K562 (cell line): ENCODE data around the gene RPP21. TPM values are rescaled to one million over a fixed set of nuclear protein-coding genes. Genes with fewer than 3 reads are reported as not detected.

Source experiments
- ATAC-seq: fragments of 200-7000 bp; cut with Tn5 transposase; 3 replicates; pipeline ENCODE4 v1.9.1; 2020; ENCODE audit warnings: moderate library complexity
- BruUV-seq: library from RNA; stranded (reverse); fragments of 400-500 nt; replicated peaks from 2 replicates; lab custom pipeline; 2021; lab: Mats Ljungman, UMichigan
- CTCF ChIA-PET: fragments of 300-600 bp; formaldehyde crosslinking; extraction: SDS; loops from one replicate; lab custom pipeline; 2021; ENCODE audit warnings: low intra/inter-chr PET ratio; lab: Yijun Ruan, JAX
- POLR2A ChIA-PET: fragments of 300-600, 350-650 bp; sonication (Branson Sonifier 250); formaldehyde crosslinking; extraction: SDS; loops from one replicate; lab custom pipeline; 2021; ENCODE audit warnings: antibody characterized with exemption, inconsistent platforms; lab: Yijun Ruan, JAX
- DNase-seq, 4 experiments: peaks; one replicate each; pipeline versions ENCODE4 v3.0.0 to v3.0.0-alpha.2; 2011 to 2018; ENCODE audit warnings: low spot score in 3 of 4, mixed read lengths in 3 of 4; ENCODE audit errors: extremely low read depth in 1 of 4
- FAIRE-seq: peaks from 2 replicates; lab custom pipeline; 2011; peaks lifted over from hg19 to GRCh38; lab: Jason Lieb, UNC
- H2AFZ ChIP-seq: 2 replicates; pipeline ENCODE4 v1.6.0; 2011; ENCODE audit warnings: low read depth, low read length, control low read depth, inconsistent platforms
- H3K27ac ChIP-seq: fragments of 200-600 bp; 3 replicates; pipeline ENCODE4 v1.8.0; 2011; ENCODE audit warnings: low read depth, mild to moderate bottlenecking, control low read depth, inconsistent platforms, low read length, moderate library complexity, mixed read lengths; ENCODE audit errors: extremely low read depth
- H3K27me3 ChIP-seq, 2 experiments: fragments of 300-600 bp in 1 of 2; 2 replicates in 1 of 2; 3 replicates in 1 of 2; pipeline versions ENCODE4 v1.6.0 to v1.8.0; 2011; ENCODE audit warnings: inconsistent platforms in 2 of 2, low read length in 2 of 2, mild to moderate bottlenecking in 1 of 2, mixed read lengths in 1 of 2, moderate library complexity in 1 of 2; ENCODE audit not compliant: control insufficient read depth in 2 of 2, insufficient read depth in 2 of 2
- H3K36me3 ChIP-seq: fragments of 300-600 bp; 3 replicates; pipeline ENCODE4 v1.8.0; 2011; ENCODE audit warnings: mild to moderate bottlenecking, low read length, inconsistent platforms; ENCODE audit not compliant: control insufficient read depth, insufficient read depth
- H3K4me1 ChIP-seq, 2 experiments: fragments of 200-600 bp in 1 of 2; replicated peaks in 1 of 2; 2 replicates in 1 of 2; 3 replicates in 1 of 2; pipeline versions ENCODE4 v1.5.1 to v1.8.0; 2011; ENCODE audit warnings: inconsistent platforms in 2 of 2, low read length in 2 of 2, mild to moderate bottlenecking in 1 of 2, mixed read lengths in 1 of 2, moderate library complexity in 1 of 2; ENCODE audit not compliant: control insufficient read depth in 2 of 2, insufficient read depth in 2 of 2
- H3K4me2 ChIP-seq: 2 replicates; pipeline ENCODE4 v1.6.1; 2011; ENCODE audit warnings: low read length, control low read depth, inconsistent platforms, mixed read lengths; ENCODE audit not compliant: insufficient read depth
- H3K4me3 ChIP-seq: fragments of 200-600 bp; sonication (generic), shearing (Covaris generic); 2 replicates; pipeline ENCODE4 v1.5.1; 2016; ENCODE audit warnings: control low read depth, inconsistent platforms
- H3K79me2 ChIP-seq: fragments of 200-600 bp; 3 replicates; pipeline ENCODE4 v1.8.0; 2011; ENCODE audit warnings: low read length, inconsistent platforms; ENCODE audit not compliant: control insufficient read depth, insufficient read depth
- H3K9ac ChIP-seq, 2 experiments: 2 replicates each; pipeline versions ENCODE4 v1.6.0 to v1.6.1; 2011; ENCODE audit warnings: low read depth in 2 of 2, low read length in 2 of 2, control low read depth in 1 of 2, inconsistent platforms in 1 of 2, mild to moderate bottlenecking in 1 of 2, mixed read lengths in 1 of 2; ENCODE audit not compliant: insufficient read depth in 1 of 2
- H3K9me1 ChIP-seq: one replicate; pipeline ENCODE4 v1.6.0; 2011; ENCODE audit warnings: inconsistent platforms, mild to moderate bottlenecking, low read length, moderate library complexity; ENCODE audit not compliant: control insufficient read depth, insufficient read depth
- H3K9me3 ChIP-seq: replicated peaks from 2 replicates; pipeline ENCODE4 v1.5.1; 2011; ENCODE audit warnings: low read depth, low read length, inconsistent platforms; ENCODE audit not compliant: control insufficient read depth, insufficient read depth
- H4K20me1 ChIP-seq: replicated peaks from 2 replicates; pipeline ENCODE4 v1.6.1; 2011; ENCODE audit warnings: low read length, inconsistent platforms, mixed read lengths; ENCODE audit not compliant: control insufficient read depth, insufficient read depth
- CTCF ChIP-seq, 3 experiments: IDR thresholded peaks in 2 of 3; conservative IDR thresholded peaks in 1 of 3; 2 replicates each; pipeline ENCODE4 v1.5.1; 2011 to 2012; ENCODE audit warnings: low read length in 3 of 3, mild to moderate bottlenecking in 3 of 3, control low read depth in 2 of 3, improper control_type of control experiment in 1 of 3, inconsistent platforms in 1 of 3, low read depth in 1 of 3, mixed read lengths in 1 of 3, moderate library complexity in 1 of 3; ENCODE audit not compliant: insufficient read depth in 2 of 3
- RFX1 ChIP-seq: fragments of 450-650 bp; IDR thresholded peaks from 2 replicates; pipeline ENCODE4 v1.6.1; 2016; ENCODE audit warnings: mild to moderate bottlenecking, moderate library complexity
- SPI1 ChIP-seq: IDR thresholded peaks from 2 replicates; pipeline ENCODE4 v1.6.1; 2011; ENCODE audit warnings: low read depth, low read length, control low read depth, borderline replicate concordance
- ZFP36 ChIP-seq: fragments of 150-350 bp; IDR thresholded peaks from 2 replicates; pipeline ENCODE4 v1.6.1; 2018; ENCODE audit warnings: low read length, low read depth; ENCODE audit not compliant: partially characterized antibody
- WGBS: fragments of 100-300 bp; shearing (Covaris generic); methylation state at CpG from one replicate; pipeline ENCODE4 v1.1.6; 2016; ENCODE audit warnings: low coverage, mixed read lengths; ENCODE audit not compliant: insufficient coverage; ENCODE audit errors: missing lambda C conversion rate; 5-methylcytosine and 5-hydroxymethylcytosine counted together
- in situ Hi-C: fragments of 300-500 bp; cut with MboI; formaldehyde crosslinking; loops from 4 replicates; pipeline ENCODE4 v1.15.0; 2018; ENCODE audit warnings: inconsistent platforms, mixed read lengths
- intact Hi-C: fragments of 100-400 bp; cut with micrococcal nuclease; formaldehyde crosslinking; loops from 2 replicates; pipeline ENCODE4 v1.14.2; 2022
- polyA plus RNA-seq, 8 experiments: library from polyadenylated mRNA; depleted of rRNA in 4 of 8; stranded (reverse) in 5 of 8; unstranded in 3 of 8; fragments of >200 nt; fragmentation: Nextera tagmentation in 2 of 8; fragmentation: Illumina TruSeq in 1 of 8; extraction: Ambion mirVana in 2 of 8; extraction: Trizol in 1 of 8; gene quantifications; 2 replicates each; pipeline versions ENCODE4 v1.2.1 to v1.2.3, GENCODE V29; 2011 to 2014; ENCODE audit warnings: inconsistent platforms in 1 of 8, missing spikeins in 1 of 8
- total RNA-seq, 7 experiments: library from RNA; depleted of rRNA in 6 of 7; stranded (reverse); fragments of >200 nt in 6 of 7; fragmentation: Illumina TruSeq in 2 of 7; extraction: Trizol in 2 of 7; gene quantifications; 2 replicates each; pipeline versions ENCODE4 v1.2.1 to v1.2.3, GENCODE V29; 2011 to 2021; ENCODE audit warnings: low replicate concordance in 1 of 7

RPP21 gene
- total and polyA plus RNA-seq, 9 of the 15 experiments (the other 6 are each of a cell fraction or from before 2014, with no cell fraction given) = 62.1 to 362 (median 166) TPM

- H3K4me1 ChIP-seq = peaks cover 8 to 15% of the 10 kb centered on the region in 2 experiments; a peak in 4 of 5 replicates
- H2AFZ ChIP-seq = no peak overlapping the region
- H3K4me2 ChIP-seq = no peak overlapping the region
- no peaks in the 10 kb centered on the region for H3K27me3 ChIP-seq
- intact Hi-C loops (loop anchor here (10.0 kb wide), 1 partner anchor 285 kb away; the partner anchor contains the start of genes POLR1H and PPP1R11), in situ Hi-C loops (no loop called here)
- H3K9me1 ChIP-seq = no peaks in the 10 kb centered on the region
- H3K36me3 ChIP-seq = peaks cover 18% of the 10 kb centered on the region
- POLR2A ChIA-PET = no interaction called here
- WGBS = 23% methylated on average over 3 of the region's 3 CpGs
- ATAC-seq (no peak), FAIRE-seq (no peak), DNase-seq (no peak)
- no TSS peak for BruUV-seq
- H3K27ac ChIP-seq = no peak overlapping the region
- CTCF ChIA-PET = no interaction called here
- no peak for TF ChIP-seq ZFP36
- 0 out of 2 replicates have a peak, but pooled peaks have one; percentile 2 for TF ChIP-seq SPI1
- TF ChIP-seq RFX1 = peak; percentile 55
- peak in 2 of 3 experiments; percentile 26 to 46; a peak in 3 of 6 replicates for TF ChIP-seq CTCF (IDR thresholded peaks at IDR 0.05 in 2 of 3, conservative IDR thresholded peaks at IDR 0.05 in 1 of 3; ENCODE audit: insufficient read depth in 2 of 3, low read depth in 1 of 3, low read length in 3 of 3)
- H3K4me3 ChIP-seq = no peak overlapping the region
- peaks cover 16% of the 10 kb centered on the region for H3K79me2 ChIP-seq
- H3K9ac ChIP-seq = no peak overlapping the region
- H3K9me3 ChIP-seq = no peaks in the 10 kb centered on the region
- no peaks in the 10 kb centered on the region for H4K20me1 ChIP-seq
These were observed 4.6 kb downstream of the RPP21 start for GRCh38 chr6:30349421-30350177.
